Panc1 (cell line): ENCODE measurements around the gene NTN3. TPM values are rescaled to one million over a fixed set of nuclear protein-coding genes. Genes with fewer than 3 reads are reported as not detected.
A peak's percentile ranks its signal among the peaks of the same experiment; 100 is the strongest.

Experiments used
- ATAC-seq: fragments of 200-7000 bp; cut with Tn5 transposase; 2 replicates; pipeline ENCODE4 v1.9.1; 2020; ENCODE audit warnings: mild to moderate bottlenecking, moderate library complexity
- BruUV-seq: library from RNA; stranded (reverse); fragments of 400-500 nt; replicated peaks from 2 replicates; lab custom pipeline; 2021; lab: Mats Ljungman, UMichigan
- CTCF ChIA-PET: fragments of 300-600 bp; sonication (Branson Sonifier 250); formaldehyde crosslinking; loops from one replicate; lab custom pipeline; 2022; ENCODE audit warnings: antibody characterized with exemption; lab: Charles Lee
- POLR2A ChIA-PET: fragments of 300-600 bp; sonication (Branson Sonifier 250); formaldehyde crosslinking; loops from one replicate; lab custom pipeline; 2022; ENCODE audit warnings: antibody characterized with exemption; lab: Charles Lee
- DNase-seq: peaks from one replicate; pipeline ENCODE4 v3.0.0-alpha.2; 2010; ENCODE audit warnings: low read depth, low spot score
- H3K27ac ChIP-seq: 2 replicates; pipeline ENCODE4 v1.5.1; 2011; ENCODE audit warnings: mild to moderate bottlenecking, low read length, inconsistent platforms
- H3K27me3 ChIP-seq: fragments of 200-500 bp; sonication (Bioruptor generic); 2 replicates; pipeline ENCODE4 v1.6.0; 2014; ENCODE audit warnings: low read length, inconsistent platforms; ENCODE audit not compliant: control insufficient read depth, insufficient read depth
- H3K36me3 ChIP-seq: fragments of 200-500 bp; sonication (Bioruptor generic); 2 replicates; pipeline ENCODE4 v1.5.1; 2014; ENCODE audit warnings: inconsistent platforms, mild to moderate bottlenecking, low read length, moderate library complexity; ENCODE audit not compliant: control insufficient read depth, insufficient read depth
- H3K4me1 ChIP-seq: 2 replicates; pipeline ENCODE4 v1.5.1; 2011; ENCODE audit warnings: inconsistent platforms, mild to moderate bottlenecking, low read length, moderate library complexity; ENCODE audit not compliant: control insufficient read depth, insufficient read depth
- H3K4me3 ChIP-seq, 2 experiments: 2 replicates each; pipeline ENCODE4 v1.5.1; 2011 to 2012; ENCODE audit warnings: low read depth in 2 of 2, low read length in 2 of 2, mild to moderate bottlenecking in 2 of 2, inconsistent platforms in 1 of 2, moderate library complexity in 1 of 2
- H3K9me3 ChIP-seq: fragments of 200-500 bp; sonication (Bioruptor generic); 2 replicates; pipeline ENCODE4 v1.5.1; 2014; ENCODE audit warnings: low read depth, mild to moderate bottlenecking, inconsistent platforms, low read length, moderate library complexity; ENCODE audit not compliant: control insufficient read depth, insufficient read depth
- CTCF ChIP-seq: fragments of 450-650 bp; IDR thresholded peaks from 2 replicates; pipeline ENCODE4 v1.5.1; 2017; ENCODE audit warnings: mild to moderate bottlenecking
- POLR2AphosphoS5 ChIP-seq: IDR thresholded peaks from 2 replicates; pipeline ENCODE4 v1.6.1; 2012; ENCODE audit warnings: mild to moderate bottlenecking, low read depth, low read length, moderate library complexity
- REST ChIP-seq, 2 experiments: IDR thresholded peaks; 2 replicates each; pipeline ENCODE4 v1.6.1; 2011 to 2012; ENCODE audit warnings: low read depth in 2 of 2, control low read depth in 1 of 2, low read length in 1 of 2, mild to moderate bottlenecking in 1 of 2, moderate library complexity in 1 of 2; ENCODE audit not compliant: insufficient read depth in 1 of 2
- SIN3A ChIP-seq: IDR thresholded peaks from 2 replicates; pipeline ENCODE4 v1.6.1; 2012; ENCODE audit warnings: low read depth, mild to moderate bottlenecking, low read length, moderate library complexity, borderline replicate concordance; ENCODE audit not compliant: insufficient read depth
- TCF7L2 ChIP-seq: IDR thresholded peaks from 2 replicates; pipeline ENCODE4 v1.6.1; 2011; ENCODE audit warnings: mild to moderate bottlenecking, low read depth, low read length, inconsistent platforms
- in situ Hi-C: cut with HindIII; loops from 2 replicates; pipeline ENCODE4 v1.10.0; 2016; ENCODE audit warnings: low sequenced_read_pairs, low pct_unique_long_range_greater_than_20kb
- intact Hi-C: fragments of 100-400 bp; cut with micrococcal nuclease; formaldehyde crosslinking; loops from one replicate; pipeline ENCODE4 v1.10.0; 2022; ENCODE audit not compliant: unreplicated experiment
- total RNA-seq: library from RNA; stranded (reverse); gene quantifications from one replicate; pipeline ENCODE4 v1.2.1, GENCODE V29; 2021; ENCODE audit not compliant: unreplicated experiment

NTN3 gene
- total RNA-seq, 1 experiment from 2014 or later: 3.2 TPM

- ChIA-PET POLR2A (interaction anchor here (0.7 kb wide), 1 partner anchor 304 kb away, joined by 14 read pairs; no protein-coding TSS in a partner anchor), CTCF (interaction anchor here (0.5 kb wide), 1 partner anchor 16 kb away, joined by 5 read pairs; the partner anchor contains the start of gene CEMP1)
- TSS peak; percentile 77 for BruUV-seq
- H3K9me3 ChIP-seq: no peaks in the 10 kb centered on the region
- ATAC-seq (no peak), DNase-seq (no peak)
- H3K4me3 ChIP-seq: peak overlapping the region; percentile 85 to 95
- peak overlapping the region; percentile 90 for H3K27ac ChIP-seq
- intact Hi-C loops (no loop called here), in situ Hi-C loops (no loop called here)
- no peaks in the 10 kb centered on the region for H3K27me3 ChIP-seq
- H3K36me3 ChIP-seq: peaks cover 2% of the 10 kb centered on the region; the same call in 1 of the 2 replicates
- peaks cover 45% of the 10 kb centered on the region for H3K4me1 ChIP-seq
- 0 out of 2 replicates have a peak, but pooled peaks have one; percentile 51 for TF ChIP-seq SIN3A
- no peak for TF ChIP-seq POLR2AphosphoS5
Observed at GRCh38 chr16:2515180-2515851, 44.2 kb downstream of the NTN3 start.

- ATAC-seq (no peak), DNase-seq (no peak)
- POLR2A ChIA-PET: no interaction called here
- Histone ChIP-seq H3K4me1 (peaks cover 49% of the 10 kb centered on the region), H3K9me3 (no peaks in the 10 kb centered on the region), H3K4me3 (peak overlapping the region in 1 of 2 experiments; percentile 9; a peak in 2 of 4 replicates), H3K36me3 (peaks cover 2% of the 10 kb centered on the region; the same call in 1 of the 2 replicates), H3K27ac (peak overlapping the region; percentile 63), H3K27me3 (no peaks in the 10 kb centered on the region)
- in situ Hi-C loops: no loop called here
- intact Hi-C loops: no loop called here
- TF ChIP-seq POLR2AphosphoS5 (no peak), CTCF (no peak)
- CTCF ChIA-PET: no interaction called here
- no TSS peak for BruUV-seq
Observed at GRCh38 chr16:2516391-2517240, 45.5 kb downstream of the NTN3 start.

GRCh38 chr16:2517954-2518605, 47.0 kb downstream of the NTN3 start:
- H3K4me3 ChIP-seq: no peak overlapping the region
- DNase-seq: no peak
- H3K4me1 ChIP-seq: peaks cover 45% of the 10 kb centered on the region
- POLR2A ChIA-PET: no interaction called here
- BruUV-seq: no TSS peak
- intact Hi-C loops (no loop called here), in situ Hi-C loops (no loop called here)
- TF ChIP-seq REST (IDR thresholded peaks at IDR 0.05; ENCODE audit: insufficient read depth in 1 of 2, low read depth in 2 of 2, low read length in 1 of 2): no peak
- no peak for TF ChIP-seq TCF7L2
- no peak for TF ChIP-seq CTCF
- TF ChIP-seq POLR2AphosphoS5: no peak
- TF ChIP-seq SIN3A: no peak
- CTCF ChIA-PET: no interaction called here
- H3K27me3 ChIP-seq: no peaks in the 10 kb centered on the region
- H3K36me3 ChIP-seq: peaks cover 2% of the 10 kb centered on the region; the same call in 1 of the 2 replicates
- H3K9me3 ChIP-seq: no peaks in the 10 kb centered on the region
- peak overlapping the region; percentile 66 for H3K27ac ChIP-seq
- ATAC-seq: no peak
